Spinal cord (tissue), 10 donors: ENCODE results near the gene BGN. TPM values are rescaled to one million over a fixed set of nuclear protein-coding genes. Genes with fewer than 3 reads are reported as not detected.

Experiments
- DNase-seq, 6 donors: peaks; one replicate each; pipeline versions ENCODE4 v3.0.0 to v3.0.0-alpha.2; 2013 to 2015; ENCODE audit warnings: low spot score in 6 of 6, low read depth in 4 of 6
- H3K27ac ChIP-seq: one replicate; pipeline ENCODE4 v1.5.1; 2013; ENCODE audit warnings: low read depth, low read length, control low read depth
- H3K27me3 ChIP-seq: one replicate; pipeline ENCODE4 v1.6.1; 2013; ENCODE audit warnings: low read length; ENCODE audit not compliant: control insufficient read depth, insufficient read depth
- H3K36me3 ChIP-seq: one replicate; pipeline ENCODE4 v1.6.1; 2013; ENCODE audit warnings: low read length; ENCODE audit not compliant: control insufficient read depth, insufficient read depth
- H3K4me1 ChIP-seq: one replicate; pipeline ENCODE4 v1.6.1; 2013; ENCODE audit warnings: low read length; ENCODE audit not compliant: control insufficient read depth, insufficient read depth
- H3K4me3 ChIP-seq: one replicate; pipeline ENCODE4 v1.5.1; 2013; ENCODE audit warnings: low read depth, low read length, control low read depth
- H3K9me3 ChIP-seq: one replicate; pipeline ENCODE4 v1.6.1; 2013; ENCODE audit warnings: low read length; ENCODE audit not compliant: control insufficient read depth, insufficient read depth
- WGBS: methylation state at CpG from one replicate; pipeline ENCODE4 v1.1.5; 2013; ENCODE audit warnings: missing lambda C conversion rate; ENCODE audit not compliant: insufficient coverage; 5-methylcytosine and 5-hydroxymethylcytosine counted together
- polyA plus RNA-seq, 2 donors: library from polyadenylated mRNA; unstranded; fragments of 120-200 nt; gene quantifications; one replicate each; pipeline ENCODE4 v1.2.1, GENCODE V29; 2013; ENCODE audit not compliant: insufficient read length in 2 of 2
- total RNA-seq, 2 donors: library from RNA; depleted of rRNA in 1 of 2; stranded (reverse); fragments of 120-200 nt in 1 of 2; fragments of >200 nt in 1 of 2; gene quantifications; one replicate each; pipeline versions ENCODE4 v1.2.3 to v1.2.4, GENCODE V29; 2013 to 2014
- donor health status: healthy.

The BGN gene
- total and polyA plus RNA-seq, 4 donors = 40.2 to 136 (median 83.5) TPM

DNA sequence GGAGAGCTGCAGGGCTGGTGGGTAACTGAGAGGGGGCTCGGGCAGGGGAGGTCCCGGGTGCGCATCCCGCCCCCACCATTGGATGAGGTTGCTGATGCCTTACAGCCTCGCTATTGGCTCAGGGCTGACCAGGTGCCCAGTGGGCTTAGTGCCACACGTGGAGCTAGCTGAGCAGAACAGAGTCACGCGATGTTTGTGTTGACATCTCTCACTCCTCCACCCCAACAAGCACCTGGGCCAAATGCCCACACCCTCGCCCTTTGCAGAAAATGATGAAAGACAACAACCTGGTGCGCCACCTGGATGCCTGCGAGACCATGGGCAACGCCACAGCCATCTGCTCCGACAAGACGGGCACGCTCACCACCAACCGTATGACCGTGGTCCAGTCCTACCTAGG is 54.5 kb downstream of the BGN start:
- H3K4me1 ChIP-seq = no peaks in the 10 kb centered on the region
- H3K9me3 ChIP-seq = no peaks in the 10 kb centered on the region
- no peaks in the 10 kb centered on the region for H3K27me3 ChIP-seq
- H3K36me3 ChIP-seq = peaks cover 68% of the 10 kb centered on the region
- DNase-seq = no peak
- H3K27ac ChIP-seq = no peak overlapping the region
- 88% methylated on average over 14 of the region's 17 CpGs for WGBS
- H3K4me3 ChIP-seq = no peak overlapping the region

- Histone ChIP-seq H3K4me3 (no peak overlapping the region), H3K4me1 (peaks cover 5% of the 10 kb centered on the region), H3K9me3 (no peaks in the 10 kb centered on the region), H3K36me3 (peaks cover 67% of the 10 kb centered on the region), H3K27ac (no peak overlapping the region), H3K27me3 (no peaks in the 10 kb centered on the region)
- 75% methylated on average over 14 of the region's 16 CpGs for WGBS
- DNase-seq = no peak
Observed at GRCh38 chrX:153549807-153550206, 55.0 kb downstream of the BGN start.

DNA sequence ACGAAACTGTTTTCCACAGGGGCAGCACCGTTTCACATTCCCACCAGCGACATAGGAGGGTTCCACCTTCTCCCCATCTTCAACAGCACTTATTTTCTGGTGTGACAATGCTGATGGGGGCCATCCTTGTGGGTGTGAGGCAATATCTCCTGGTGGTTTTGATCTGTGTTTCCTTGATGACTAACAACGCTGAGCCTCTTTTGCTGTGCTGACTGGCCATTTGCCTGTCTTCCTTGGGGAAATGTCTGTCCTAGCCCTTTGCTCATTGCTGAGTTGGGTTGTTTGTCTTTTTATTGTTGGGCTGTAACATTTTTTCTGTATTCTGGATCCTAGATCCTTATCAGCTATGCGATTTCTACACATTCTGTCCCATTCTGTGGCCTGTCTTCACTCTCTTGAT is 56.4 kb downstream of the BGN start:
- no peaks in the 10 kb centered on the region for H3K27me3 ChIP-seq
- H3K4me3 ChIP-seq = no peak overlapping the region
- H3K36me3 ChIP-seq = peaks cover 66% of the 10 kb centered on the region
- H3K4me1 ChIP-seq = peaks cover 11% of the 10 kb centered on the region
- no CpG with 5 or more reads among the region's 5 CpGs for WGBS
- no peaks in the 10 kb centered on the region for H3K9me3 ChIP-seq
- H3K27ac ChIP-seq = no peak overlapping the region
- DNase-seq = no peak

- Histone ChIP-seq H3K9me3 (no peaks in the 10 kb centered on the region), H3K4me3 (no peak overlapping the region), H3K4me1 (peaks cover 16% of the 10 kb centered on the region), H3K27ac (no peak overlapping the region), H3K27me3 (no peaks in the 10 kb centered on the region), H3K36me3 (peaks cover 62% of the 10 kb centered on the region)
- WGBS = 43% methylated on average over 17 of the region's 17 CpGs
- peak in 4 of 6 donors; percentile 22 to 83 (median 61) for DNase-seq
Observed at GRCh38 chrX:153554519-153555167, 59.9 kb downstream of the BGN start.

- DNase-seq = no peak
- no peak overlapping the region for H3K27ac ChIP-seq
- no peaks in the 10 kb centered on the region for H3K27me3 ChIP-seq
- H3K4me1 ChIP-seq = peaks cover 16% of the 10 kb centered on the region
- H3K36me3 ChIP-seq = peaks cover 73% of the 10 kb centered on the region
- H3K4me3 ChIP-seq = no peak overlapping the region
- no peaks in the 10 kb centered on the region for H3K9me3 ChIP-seq
- WGBS = 80% methylated on average over 11 of the region's 12 CpGs
Observed at GRCh38 chrX:153556767-153557166, 62.0 kb downstream of the BGN start.

DNA sequence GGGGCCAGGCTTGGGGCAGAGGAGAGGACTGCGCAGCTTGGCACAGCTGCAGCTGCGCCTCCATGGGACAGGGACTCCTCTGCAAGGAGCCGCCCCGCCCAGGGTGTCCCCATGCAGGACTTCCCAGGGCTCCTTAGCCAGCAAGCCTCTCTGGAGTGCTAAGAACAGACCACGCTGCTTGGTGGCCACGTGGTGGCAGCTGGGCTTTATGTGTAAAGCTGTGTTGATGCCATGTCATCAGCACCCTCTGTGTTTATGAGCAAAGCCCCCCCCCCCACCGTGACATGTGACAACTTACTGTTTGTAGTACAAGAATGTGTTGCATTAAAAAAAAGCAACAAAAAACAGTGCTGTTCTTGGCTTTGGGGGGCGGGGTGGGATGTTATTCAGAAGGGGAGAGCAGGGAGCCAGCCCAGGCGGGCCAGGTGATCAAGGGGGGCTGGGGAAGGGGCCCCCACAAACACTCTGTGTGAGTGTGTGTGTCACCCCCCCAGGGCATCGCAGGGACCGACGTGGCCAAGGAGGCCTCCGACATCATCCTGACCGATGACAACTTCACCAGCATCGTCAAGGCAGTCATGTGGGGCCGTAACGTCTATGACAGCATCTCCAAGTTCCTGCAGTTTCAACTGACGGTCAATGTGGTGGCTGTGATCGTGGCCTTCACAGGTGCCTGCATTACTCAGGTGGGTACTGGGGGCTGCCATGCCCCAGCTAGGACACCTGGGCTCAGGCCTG is 63.0 kb downstream of the BGN start:
- 82% methylated on average over 13 of the region's 19 CpGs for WGBS
- no peak overlapping the region for H3K4me3 ChIP-seq
- no peak overlapping the region for H3K27ac ChIP-seq
- peaks cover 16% of the 10 kb centered on the region for H3K4me1 ChIP-seq
- DNase-seq = no peak
- no peaks in the 10 kb centered on the region for H3K9me3 ChIP-seq
- H3K36me3 ChIP-seq = peaks cover 68% of the 10 kb centered on the region
- H3K27me3 ChIP-seq = no peaks in the 10 kb centered on the region

Other genes with a start within 250 kb of the BGN start
- gene PNMA6F, start 173.2 kb upstream of the BGN start, total RNA-seq = 1 to 10 TPM; 1.4 to 3.7 TPM
- 1 to 10 TPM; 7.4 to 8.9 TPM for gene PNMA6F, start 173.2 kb upstream of the BGN start, polyA plus RNA-seq
- gene ZNF275, start 160.8 kb upstream of the BGN start, total RNA-seq = 10 to 100 TPM; 13.7 to 14.1 TPM
- gene ZNF275, start 160.8 kb upstream of the BGN start, polyA plus RNA-seq = 10 to 100 TPM; 22.8 to 26.2 TPM
- gene PNMA6E, start 93.6 kb upstream of the BGN start, total RNA-seq = not detected
- gene PNMA6E, start 93.6 kb upstream of the BGN start, polyA plus RNA-seq = not detected
- 1 to 10 TPM; 1.6 to 1.8 TPM for gene ZFP92, start 83.5 kb upstream of the BGN start, total RNA-seq
- gene ZFP92, start 83.5 kb upstream of the BGN start, polyA plus RNA-seq = 1 to 10 TPM; 2.6 to 2.7 TPM
- under 1 TPM in 1 of 2 donors, not detected in 1; 0.77 TPM for gene TREX2, start 48.9 kb upstream of the BGN start, total RNA-seq
- gene TREX2, start 48.9 kb upstream of the BGN start, polyA plus RNA-seq = under 1 TPM; 0.41 to 0.50 TPM
- 10 to 100 TPM; 11.6 to 36.2 TPM for gene HAUS7, start 24.4 kb upstream of the BGN start, total RNA-seq
- 10 to 100 TPM; 20.3 to 33.4 TPM for gene HAUS7, start 24.4 kb upstream of the BGN start, polyA plus RNA-seq
- 10 to 100 TPM; 11.8 to 14.8 TPM for gene ATP2B3, start 22.7 kb downstream of the BGN start, total RNA-seq
- 10 to 100 TPM; 18.4 to 20.1 TPM for gene ATP2B3, start 22.7 kb downstream of the BGN start, polyA plus RNA-seq
- 10 to 100 TPM; 14.8 to 19.8 TPM for gene CCNQ, start 104.2 kb downstream of the BGN start, total RNA-seq
- 10 to 100 TPM; 28.7 to 29.3 TPM for gene CCNQ, start 104.2 kb downstream of the BGN start, polyA plus RNA-seq
- gene DUSP9, start 152.2 kb downstream of the BGN start, total RNA-seq = under 1 TPM; 0.55 to 0.79 TPM
- gene DUSP9, start 152.2 kb downstream of the BGN start, polyA plus RNA-seq = 1 to 10 TPM; 2.1 to 3.1 TPM
- 10 to 100 TPM; 24.2 to 38.6 TPM for gene PNCK, start 178.8 kb downstream of the BGN start, total RNA-seq
- gene PNCK, start 178.8 kb downstream of the BGN start, polyA plus RNA-seq = 100 to 1,000 TPM; 131 to 142 TPM
- gene SLC6A8, start 192.9 kb downstream of the BGN start, total RNA-seq = 10 to 100 TPM; 22.3 to 22.5 TPM
- gene SLC6A8, start 192.9 kb downstream of the BGN start, polyA plus RNA-seq = 10 to 100 TPM; 72.5 to 77.0 TPM
- 100 to 1,000 TPM; 106 to 121 TPM for gene BCAP31, start 229.4 kb downstream of the BGN start, total RNA-seq
- 100 to 1,000 TPM; 166 to 173 TPM for gene BCAP31, start 229.4 kb downstream of the BGN start, polyA plus RNA-seq
- gene ABCD1, start 229.9 kb downstream of the BGN start, total RNA-seq = 1 to 10 TPM; 4.1 to 7.7 TPM
- 10 to 100 TPM in 1 of 2 donors, 1 to 10 TPM in 1; 9.4 to 10.6 TPM for gene ABCD1, start 229.9 kb downstream of the BGN start, polyA plus RNA-seq